GM10266 (cell line): Measurements from ENCODE around the gene USP48.

Experiments used
- DNase-seq: peaks from one replicate; pipeline ENCODE4 v3.0.0; 2012; ENCODE audit errors: extremely low spot score
- CTCF ChIP-seq: IDR thresholded peaks from 2 replicates; pipeline ENCODE4 v1.5.1; 2012; ENCODE audit warnings: mild to moderate bottlenecking, low read depth; ENCODE audit not compliant: control insufficient read depth, insufficient read depth; ENCODE audit errors: missing control alignments

Gene USP48

GRCh38 chr1:21734526-21734925 lies 48.4 kb downstream of the USP48 start:
- no peak for TF ChIP-seq CTCF
- no peak for DNase-seq

- no peak for TF ChIP-seq CTCF
- no peak for DNase-seq
Measured at GRCh38 chr1:21732664-21733063, 50.3 kb downstream of the USP48 start.

- no peak for TF ChIP-seq CTCF
- DNase-seq: no peak
Measured at GRCh38 chr1:21725748-21726392, 57.1 kb downstream of the USP48 start.

GRCh38 chr1:21724570-21724969 lies 58.4 kb downstream of the USP48 start:
- TF ChIP-seq CTCF: no peak
- DNase-seq: no peak

GRCh38 chr1:21724098-21724497 lies 58.9 kb downstream of the USP48 start:
- no peak for TF ChIP-seq CTCF

GRCh38 chr1:21721295-21721985 lies 61.5 kb downstream of the USP48 start:
- no peak for DNase-seq
- TF ChIP-seq CTCF: no peak

More at GRCh38 chr1:21724098-21724497, 58.9 kb downstream of the USP48 start:
- no peak for DNase-seq

- no peak for DNase-seq
- no peak for TF ChIP-seq CTCF
Measured at GRCh38 chr1:21716169-21716568, 66.8 kb downstream of the USP48 start.
